ENCODE data around the gene ADAM19.

DNA sequence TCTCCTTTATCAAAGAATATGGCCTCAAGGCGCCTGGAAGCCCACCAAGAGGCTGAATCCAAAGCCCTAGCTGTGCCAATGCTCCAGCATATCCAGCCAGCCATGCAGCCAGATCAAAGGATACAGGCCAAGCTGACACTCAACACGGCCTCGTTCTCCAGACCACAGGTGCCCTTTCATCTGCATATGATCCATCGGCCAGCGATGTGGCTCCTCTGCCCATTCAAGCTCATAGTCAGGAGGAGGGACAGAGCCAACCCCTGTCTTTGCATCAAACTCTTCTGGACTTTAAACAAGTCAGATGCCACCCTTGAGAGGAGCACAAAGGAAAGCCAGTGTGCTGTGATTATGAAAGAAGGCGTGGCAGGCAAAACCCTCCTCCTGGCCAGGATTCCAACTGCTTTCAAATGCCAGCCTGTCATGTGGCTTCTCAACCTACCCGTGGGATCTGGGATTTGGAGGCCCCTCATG lies 42.5 kb downstream of the ADAM19 start:
- TF ChIP-seq POLR2A (IDR thresholded peaks at IDR 0.05), result no peak
- TF ChIP-seq, protein P1, sequence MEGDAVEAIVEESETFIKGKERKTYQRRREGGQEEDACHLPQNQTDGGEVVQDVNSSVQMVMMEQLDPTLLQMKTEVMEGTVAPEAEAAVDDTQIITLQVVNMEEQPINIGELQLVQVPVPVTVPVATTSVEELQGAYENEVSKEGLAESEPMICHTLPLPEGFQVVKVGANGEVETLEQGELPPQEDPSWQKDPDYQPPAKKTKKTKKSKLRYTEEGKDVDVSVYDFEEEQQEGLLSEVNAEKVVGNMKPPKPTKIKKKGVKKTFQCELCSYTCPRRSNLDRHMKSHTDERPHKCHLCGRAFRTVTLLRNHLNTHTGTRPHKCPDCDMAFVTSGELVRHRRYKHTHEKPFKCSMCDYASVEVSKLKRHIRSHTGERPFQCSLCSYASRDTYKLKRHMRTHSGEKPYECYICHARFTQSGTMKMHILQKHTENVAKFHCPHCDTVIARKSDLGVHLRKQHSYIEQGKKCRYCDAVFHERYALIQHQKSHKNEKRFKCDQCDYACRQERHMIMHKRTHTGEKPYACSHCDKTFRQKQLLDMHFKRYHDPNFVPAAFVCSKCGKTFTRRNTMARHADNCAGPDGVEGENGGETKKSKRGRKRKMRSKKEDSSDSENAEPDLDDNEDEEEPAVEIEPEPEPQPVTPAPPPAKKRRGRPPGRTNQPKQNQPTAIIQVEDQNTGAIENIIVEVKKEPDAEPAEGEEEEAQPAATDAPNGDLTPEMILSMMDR (IDR thresholded peaks at IDR 0.05), result no peak
- TF ChIP-seq POLR2AphosphoS5 (IDR thresholded peaks at IDR 0.05), result no peak

Measured in breast epithelium (tissue), 3 donors.